ENCODE measurements around the gene SLC22A2. TPM values are rescaled to one million over a fixed set of nuclear protein-coding genes. Genes with fewer than 3 reads are reported as not detected.
"Not testable (repeated sequence)": the region's sequence is repeated elsewhere in the genome, so short reads cannot be mapped to it uniquely, and the experiment has no call there.

The SLC22A2 gene
- total RNA-seq, 2 donors from 2014 or later: not detected

DNA sequence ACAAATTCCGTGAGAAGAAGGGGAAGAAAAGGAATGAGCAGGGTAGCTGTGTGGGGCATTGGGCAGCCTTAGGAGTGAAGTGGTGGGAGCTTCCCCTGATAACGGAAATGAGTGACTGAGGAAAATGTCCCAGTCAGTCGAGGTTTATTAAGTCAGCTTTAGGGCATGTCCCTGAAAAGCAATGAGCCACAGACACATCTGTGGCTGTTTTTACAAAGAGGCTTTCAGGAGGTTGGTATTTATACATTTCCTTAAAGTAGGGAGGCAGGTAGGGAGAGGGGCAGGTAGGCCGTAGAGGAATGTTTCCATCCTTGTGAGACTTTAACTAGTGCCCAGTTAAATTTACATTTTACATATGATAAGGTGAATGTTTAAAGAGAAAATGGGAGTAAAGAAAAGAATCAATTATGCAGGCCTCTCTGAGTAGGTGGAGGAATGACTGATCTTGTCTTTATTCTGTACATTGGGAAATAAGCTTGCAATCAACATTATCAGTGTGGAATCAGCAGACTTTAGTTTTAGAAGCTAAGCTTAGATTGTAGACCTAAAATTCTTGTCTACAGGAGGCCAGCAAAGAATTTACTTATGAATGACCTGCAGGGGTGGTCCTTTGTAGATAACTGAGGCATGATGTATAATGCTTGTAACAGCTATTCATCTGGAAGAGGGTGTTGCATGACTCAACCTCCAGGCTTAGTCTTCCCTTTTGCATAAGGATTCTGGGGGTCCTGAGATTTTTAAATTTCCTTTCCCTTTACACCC, 18.5 kb downstream of the SLC22A2 start:
- Histone ChIP-seq H3K36me3 (no peaks in the 10 kb centered on the region), H3K9me3 (no peaks in the 10 kb centered on the region), H3K4me1 (no peaks in the 10 kb centered on the region), H3K4me3 (no peak overlapping the region), H3K27ac (no peak overlapping the region), H3K27me3 (no peaks in the 10 kb centered on the region)
- DNase-seq (ENCODE audit: low spot score): no peak
- TF ChIP-seq, protein P1, sequence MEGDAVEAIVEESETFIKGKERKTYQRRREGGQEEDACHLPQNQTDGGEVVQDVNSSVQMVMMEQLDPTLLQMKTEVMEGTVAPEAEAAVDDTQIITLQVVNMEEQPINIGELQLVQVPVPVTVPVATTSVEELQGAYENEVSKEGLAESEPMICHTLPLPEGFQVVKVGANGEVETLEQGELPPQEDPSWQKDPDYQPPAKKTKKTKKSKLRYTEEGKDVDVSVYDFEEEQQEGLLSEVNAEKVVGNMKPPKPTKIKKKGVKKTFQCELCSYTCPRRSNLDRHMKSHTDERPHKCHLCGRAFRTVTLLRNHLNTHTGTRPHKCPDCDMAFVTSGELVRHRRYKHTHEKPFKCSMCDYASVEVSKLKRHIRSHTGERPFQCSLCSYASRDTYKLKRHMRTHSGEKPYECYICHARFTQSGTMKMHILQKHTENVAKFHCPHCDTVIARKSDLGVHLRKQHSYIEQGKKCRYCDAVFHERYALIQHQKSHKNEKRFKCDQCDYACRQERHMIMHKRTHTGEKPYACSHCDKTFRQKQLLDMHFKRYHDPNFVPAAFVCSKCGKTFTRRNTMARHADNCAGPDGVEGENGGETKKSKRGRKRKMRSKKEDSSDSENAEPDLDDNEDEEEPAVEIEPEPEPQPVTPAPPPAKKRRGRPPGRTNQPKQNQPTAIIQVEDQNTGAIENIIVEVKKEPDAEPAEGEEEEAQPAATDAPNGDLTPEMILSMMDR (IDR thresholded peaks at IDR 0.05): no peak

DNA sequence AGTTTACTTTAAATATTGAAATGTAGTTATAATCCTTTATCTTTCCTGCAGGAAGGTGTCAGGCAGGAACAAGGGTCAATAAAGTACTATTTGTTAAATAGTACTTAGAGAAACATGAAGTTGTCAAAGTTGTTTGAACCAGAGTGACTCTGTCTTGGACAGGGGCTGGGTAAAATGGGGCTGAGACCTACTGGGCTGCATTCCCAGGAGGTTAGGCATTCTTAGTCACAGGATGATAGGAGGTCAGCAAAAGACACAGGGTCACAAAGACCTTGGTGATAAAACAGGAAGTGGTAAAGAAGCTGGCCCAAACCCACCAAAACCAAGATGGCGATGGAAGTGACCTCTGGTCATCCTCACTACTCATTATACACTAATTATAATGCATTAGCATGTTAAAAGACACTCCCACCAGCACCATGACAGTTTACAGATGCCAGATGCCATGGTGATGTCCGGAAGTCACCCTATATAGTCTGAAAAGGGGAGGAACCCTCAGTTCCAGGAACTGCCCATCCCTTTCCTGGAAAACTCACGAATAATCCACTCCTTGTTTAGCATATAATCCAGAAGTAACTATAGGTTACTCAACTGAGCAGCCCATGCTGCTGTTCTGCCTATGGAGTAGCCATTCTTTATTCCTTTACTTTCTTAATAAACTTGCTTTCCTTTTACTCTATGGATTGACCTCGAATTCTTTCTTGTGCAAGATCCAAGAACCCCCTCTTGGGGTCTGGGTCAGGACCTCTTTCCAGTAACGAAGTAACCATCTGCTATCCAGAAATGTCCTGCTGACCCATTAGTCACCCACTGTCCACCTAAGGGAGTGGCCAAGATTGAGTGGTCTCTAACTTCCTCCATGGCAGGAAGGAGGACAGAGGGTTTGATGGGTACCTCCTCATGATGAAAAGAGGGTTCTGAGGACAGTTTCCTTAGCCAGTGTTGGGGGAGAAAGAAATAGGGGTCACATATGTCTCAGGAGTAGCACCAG, 19.6 kb downstream of the SLC22A2 start:
- Histone ChIP-seq H3K27me3 (no peaks in the 10 kb centered on the region), H3K4me3 (no peak overlapping the region), H3K27ac (no peak overlapping the region), H3K36me3 (no peaks in the 10 kb centered on the region), H3K4me1 (no peaks in the 10 kb centered on the region), H3K9me3 (no peaks in the 10 kb centered on the region)
- TF ChIP-seq, protein P1 (IDR thresholded peaks at IDR 0.05): no peak
- no peak for DNase-seq (ENCODE audit: low spot score)

DNA sequence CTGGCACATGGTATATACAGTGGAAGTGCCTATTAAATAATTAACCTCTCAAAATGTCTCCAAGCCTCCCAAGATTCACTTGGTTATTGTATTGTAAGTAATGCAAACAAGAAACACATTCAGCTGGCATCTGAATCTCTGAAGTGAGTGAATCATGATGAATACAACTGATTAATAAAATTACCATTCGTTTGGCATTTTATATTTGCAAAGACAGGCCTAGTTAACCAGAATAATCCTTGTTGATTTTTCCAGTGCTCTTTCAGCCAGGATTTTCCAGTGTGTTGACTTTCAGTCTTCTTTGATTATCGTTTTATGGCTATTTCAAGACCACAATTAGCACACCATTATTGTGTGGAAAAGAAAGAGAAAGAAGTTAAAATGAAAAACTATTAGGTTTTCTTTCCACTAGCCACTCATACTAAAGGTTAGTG, 20.3 kb downstream of the SLC22A2 start:
- DNase-seq (ENCODE audit: low spot score): no peak
- H3K27ac ChIP-seq: no peak overlapping the region
- no peaks in the 10 kb centered on the region for H3K9me3 ChIP-seq
- H3K4me3 ChIP-seq: no peak overlapping the region
- TF ChIP-seq, protein P1 (IDR thresholded peaks at IDR 0.05): no peak
- H3K27me3 ChIP-seq: no peaks in the 10 kb centered on the region
- no peaks in the 10 kb centered on the region for H3K4me1 ChIP-seq
- H3K36me3 ChIP-seq: no peaks in the 10 kb centered on the region

DNA sequence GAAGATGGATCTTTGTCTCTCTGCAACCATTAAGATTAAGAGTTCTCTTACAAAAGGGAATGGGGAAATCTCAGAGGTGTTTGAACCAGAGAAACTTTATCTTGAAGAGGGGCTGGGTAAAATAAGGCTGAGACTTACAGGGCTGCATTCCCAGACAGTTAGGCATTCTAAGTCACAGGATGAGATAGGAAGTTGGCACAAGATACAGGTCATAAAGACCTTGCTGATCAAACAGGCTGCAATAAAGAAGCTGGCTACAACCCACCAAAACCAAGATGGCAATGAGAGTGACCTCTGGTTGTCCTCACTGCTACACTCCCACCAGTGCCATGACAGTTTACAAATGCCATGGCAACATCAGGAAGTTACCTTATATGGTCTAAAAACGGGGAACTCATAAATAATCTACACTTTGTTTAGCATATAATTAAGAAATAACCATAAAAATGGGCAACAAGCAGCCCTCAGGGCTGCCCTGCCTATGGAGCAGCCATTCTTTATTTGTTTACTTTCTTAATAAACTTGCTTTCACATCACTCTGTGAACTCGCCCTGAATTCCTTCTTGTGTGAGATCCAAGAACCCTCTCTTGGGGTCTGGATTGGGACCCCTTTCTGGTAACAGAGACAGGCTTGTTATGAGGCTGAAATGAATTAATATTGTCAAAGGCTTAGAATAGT, 20.9 kb downstream of the SLC22A2 start:
- not testable (repeated sequence) for H3K36me3 ChIP-seq; H3K9me3 ChIP-seq; H3K4me3 ChIP-seq; H3K27me3 ChIP-seq; H3K27ac ChIP-seq; DNase-seq (ENCODE audit: low spot score); H3K4me1 ChIP-seq

DNA sequence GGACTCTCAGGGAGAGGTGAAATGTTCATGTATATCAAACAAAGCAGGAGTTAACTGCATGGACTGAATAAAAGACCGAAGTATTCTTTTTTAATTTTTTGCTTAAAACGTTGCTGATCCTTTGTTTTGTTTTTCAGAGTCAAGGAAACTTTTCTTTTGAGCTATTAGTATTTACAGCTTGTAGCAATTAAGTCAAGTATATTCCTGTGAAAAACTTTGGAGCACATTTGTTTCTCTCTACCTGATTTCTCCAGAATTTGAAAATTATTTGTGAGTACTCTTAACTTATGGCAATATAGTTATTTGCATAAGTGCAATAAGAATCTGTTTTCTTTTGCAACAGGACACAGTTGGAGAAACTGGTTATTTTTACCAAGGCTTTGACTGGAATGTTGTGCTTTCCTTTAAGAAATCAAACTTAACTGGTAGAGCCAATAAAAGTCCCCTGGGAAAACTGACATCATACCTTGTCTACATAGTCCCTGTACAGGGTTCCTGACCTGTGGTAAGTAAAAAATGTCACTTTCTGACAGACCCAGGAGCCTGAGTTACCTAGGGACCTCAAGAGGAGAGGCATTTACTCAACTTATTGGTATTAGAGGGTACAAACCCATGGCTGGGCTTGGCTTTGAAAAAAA, 22.3 kb downstream of the SLC22A2 start:
- H3K27me3 ChIP-seq; H3K27ac ChIP-seq; H3K9me3 ChIP-seq; H3K4me3 ChIP-seq; DNase-seq (ENCODE audit: low spot score); H3K4me1 ChIP-seq; H3K36me3 ChIP-seq: not testable (repeated sequence)

DNA sequence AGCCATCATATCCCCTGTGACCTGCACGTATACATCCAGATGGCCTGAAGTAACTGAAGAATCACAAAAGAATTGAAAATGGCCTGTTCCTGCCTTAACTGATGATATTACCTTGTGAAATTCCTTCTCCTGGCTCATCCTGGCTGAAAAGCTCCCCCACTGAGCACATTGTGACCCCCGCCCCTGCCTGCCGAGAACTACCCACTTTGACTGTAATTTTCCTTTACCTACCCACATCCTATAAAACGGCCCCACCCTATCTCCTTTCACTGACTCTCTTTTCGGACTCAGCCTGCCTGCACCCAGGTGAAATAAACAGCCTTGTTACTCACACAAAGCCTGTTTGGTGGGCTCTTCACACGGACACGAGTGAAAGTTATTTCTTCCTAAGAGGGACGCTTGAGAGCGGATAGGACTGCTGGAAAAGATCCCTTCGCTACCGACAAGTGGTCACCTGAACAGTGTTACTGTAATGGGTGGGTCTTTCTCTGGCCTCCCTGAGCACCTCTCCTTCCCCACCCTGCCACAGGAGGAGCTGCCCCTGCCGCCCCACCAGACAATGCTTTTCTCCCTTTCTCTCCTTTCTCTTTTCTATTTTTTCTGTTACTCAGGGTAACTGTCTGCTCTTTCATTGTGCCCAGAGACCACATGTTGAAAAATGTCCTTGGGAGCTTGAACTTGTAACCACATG, 24.5 kb downstream of the SLC22A2 start:
- not testable (repeated sequence) for DNase-seq (ENCODE audit: low spot score); H3K27me3 ChIP-seq; H3K9me3 ChIP-seq; H3K36me3 ChIP-seq; H3K27ac ChIP-seq; H3K4me3 ChIP-seq; H3K4me1 ChIP-seq

Data from right atrium auricular region (tissue), 2 donors.